Fibroblast of skin of abdomen (primary cell): Measurements from ENCODE around the gene ALCAM.

Experiments
- DNase-seq: peaks from one replicate; pipeline ENCODE4 v3.0.0-alpha.2; 2013

ALCAM gene

DNA sequence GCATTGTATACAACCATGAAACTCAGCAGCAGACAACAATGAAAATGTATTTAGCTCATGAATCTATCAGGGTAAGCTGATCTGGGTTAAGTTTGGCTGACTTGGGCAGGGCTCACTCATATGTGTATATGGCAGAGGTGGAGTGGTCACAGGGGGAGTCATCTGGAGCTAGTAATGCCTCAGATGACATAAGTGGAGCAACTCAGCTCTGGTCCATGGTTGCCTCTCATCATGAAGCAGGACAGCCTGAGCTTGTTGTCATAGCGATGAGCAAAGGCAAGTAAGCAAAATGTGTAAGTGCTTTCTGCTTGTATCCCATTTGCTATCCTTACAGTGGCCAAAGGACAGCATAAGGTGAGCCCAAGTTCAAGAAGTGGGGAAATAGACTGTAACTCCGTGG lies 64.5 kb downstream of the ALCAM start:
- DNase-seq, result no peak

DNA sequence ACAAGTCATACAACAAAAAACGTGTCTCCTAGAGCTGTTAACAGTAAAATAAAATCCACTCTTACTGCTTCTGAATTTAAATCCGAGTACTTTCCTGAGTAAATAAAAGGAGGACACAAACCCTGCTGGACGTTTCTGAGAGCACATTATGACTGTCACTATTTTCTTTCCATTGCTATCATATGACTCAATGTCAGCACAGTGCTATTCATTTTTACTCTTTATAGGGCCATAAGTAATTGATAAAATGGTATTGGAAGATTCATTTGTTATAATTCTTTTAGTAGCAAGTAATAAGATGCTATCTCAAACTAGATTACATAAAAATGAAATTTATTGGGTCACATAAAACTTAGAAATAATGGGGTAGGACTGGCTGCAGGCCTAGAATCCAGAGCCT lies 68.6 kb downstream of the ALCAM start:
- DNase-seq, result no peak

DNA sequence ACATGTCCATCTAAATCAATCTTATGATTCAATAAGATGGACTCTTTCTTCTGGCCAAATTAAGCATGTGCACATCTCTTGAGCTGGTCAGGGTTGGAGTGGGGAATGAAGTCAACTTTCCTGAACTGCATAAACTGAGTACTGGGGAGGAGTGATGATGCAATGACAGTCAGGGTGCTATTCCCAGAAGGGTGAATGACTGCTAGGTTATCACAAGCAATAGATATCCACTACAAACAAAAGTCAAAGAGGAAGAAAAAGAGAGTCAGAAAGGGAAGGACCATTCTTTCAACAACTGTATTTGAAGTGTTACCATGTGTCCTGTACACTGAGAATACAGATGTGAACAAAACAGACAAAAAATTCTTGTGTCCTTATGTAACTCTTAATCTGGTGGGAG lies 70.0 kb downstream of the ALCAM start:
- no peak for DNase-seq

DNA sequence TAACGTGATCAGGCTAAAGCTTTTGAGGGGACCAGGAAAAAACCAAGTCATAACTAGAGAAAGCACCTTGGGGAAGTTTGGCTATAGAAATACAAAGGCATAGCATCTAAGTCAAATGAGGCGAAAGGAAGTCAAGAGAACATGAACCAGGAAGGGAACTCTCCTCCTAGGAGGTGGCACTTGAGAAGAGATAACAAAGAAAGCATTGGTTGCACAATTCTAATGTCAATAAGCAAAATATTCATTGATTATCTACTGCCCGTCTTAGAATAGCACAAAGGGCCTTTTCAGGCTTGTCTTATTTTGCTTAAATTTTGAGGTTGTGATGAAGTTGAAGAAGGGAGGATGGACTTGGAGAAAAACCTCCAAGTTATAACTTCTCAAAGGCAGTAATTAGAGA lies 73.4 kb downstream of the ALCAM start:
- DNase-seq, result no peak

DNA sequence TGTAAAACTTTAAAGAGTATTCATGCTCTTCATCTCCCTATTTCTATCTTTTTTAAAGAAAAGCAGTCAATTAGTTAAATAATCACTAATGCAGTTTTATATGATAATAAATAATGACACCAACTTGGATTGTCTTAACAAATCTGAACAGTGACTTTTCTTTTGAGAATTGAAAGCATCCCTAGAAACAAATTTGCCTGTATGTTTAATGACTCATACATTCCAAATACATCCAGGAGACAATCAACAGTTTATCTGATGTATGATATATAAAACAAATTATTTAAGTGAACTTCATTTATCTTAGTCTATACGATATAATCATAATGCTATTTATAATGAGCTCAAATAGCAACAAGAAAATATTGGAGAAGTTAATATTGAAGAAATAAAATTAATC lies 78.0 kb downstream of the ALCAM start:
- peak; percentile 38 for DNase-seq

DNA sequence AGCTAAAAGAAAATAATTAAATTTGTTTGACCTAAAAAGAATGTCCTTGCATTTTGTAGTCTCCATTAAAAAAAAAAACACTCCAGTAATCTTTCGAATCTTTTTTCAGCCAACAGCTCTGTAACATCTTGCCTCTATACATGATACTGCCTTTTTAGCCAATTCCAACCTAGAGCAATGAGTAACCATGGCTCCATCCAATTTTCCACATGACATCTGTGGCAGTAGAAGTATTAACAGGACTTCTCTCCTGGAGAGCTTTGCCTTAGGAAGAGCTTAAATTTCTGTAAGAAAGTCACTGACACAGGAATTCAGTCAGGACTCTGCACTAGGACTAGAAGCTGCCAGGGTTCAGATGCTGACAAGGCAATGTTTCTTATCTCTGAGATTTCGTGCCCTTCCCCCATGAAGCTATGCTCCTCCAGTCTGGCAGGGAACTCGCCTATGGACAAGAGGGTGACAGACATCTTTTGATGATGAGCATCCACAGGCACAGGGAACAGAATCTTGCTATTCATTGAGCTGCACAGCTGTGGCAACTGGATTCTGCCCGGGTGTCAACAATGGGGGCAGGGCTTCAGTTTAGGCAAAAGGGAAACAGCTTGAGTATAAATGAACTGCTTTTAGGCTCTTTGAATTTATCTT lies 81.8 kb downstream of the ALCAM start:
- peak; percentile 17 for DNase-seq

DNA sequence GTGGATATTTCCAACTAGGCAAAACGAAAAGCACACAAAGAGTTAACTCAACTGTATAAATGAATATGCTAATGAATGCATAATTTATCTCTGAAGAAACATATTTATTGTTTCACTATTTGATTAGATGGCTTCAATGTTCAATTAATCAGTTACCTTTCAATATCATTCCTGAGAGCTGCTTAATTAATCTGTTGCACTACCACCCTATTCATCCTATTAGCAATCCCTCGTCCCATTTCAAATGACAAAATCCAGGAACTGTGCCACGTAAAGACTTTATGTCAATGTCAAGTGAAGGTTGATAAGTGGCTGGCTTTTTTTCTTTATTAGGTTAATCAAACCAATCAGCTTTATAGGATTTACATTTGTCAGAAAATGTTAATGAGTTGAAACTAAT lies 82.7 kb downstream of the ALCAM start:
- no peak for DNase-seq

DNA sequence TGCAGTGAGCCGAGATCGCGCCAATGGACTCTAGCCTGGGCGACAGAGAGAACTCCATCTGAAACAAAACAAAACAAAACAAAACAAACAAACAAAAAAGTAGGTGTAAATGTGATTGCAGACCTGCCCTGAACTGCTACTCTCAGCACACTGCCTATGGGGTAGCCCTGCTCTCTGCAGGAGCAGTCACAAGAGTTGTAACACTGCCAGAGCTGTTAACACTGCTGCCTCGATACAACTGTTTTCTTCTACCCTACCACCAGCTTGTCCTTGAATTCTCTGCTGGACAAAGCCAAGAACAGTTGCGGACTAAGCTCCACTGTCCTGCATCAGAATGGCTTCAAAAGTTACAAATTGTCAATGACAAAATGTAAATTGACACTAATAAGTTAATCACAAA lies 89.3 kb downstream of the ALCAM start:
- no peak for DNase-seq

DNA sequence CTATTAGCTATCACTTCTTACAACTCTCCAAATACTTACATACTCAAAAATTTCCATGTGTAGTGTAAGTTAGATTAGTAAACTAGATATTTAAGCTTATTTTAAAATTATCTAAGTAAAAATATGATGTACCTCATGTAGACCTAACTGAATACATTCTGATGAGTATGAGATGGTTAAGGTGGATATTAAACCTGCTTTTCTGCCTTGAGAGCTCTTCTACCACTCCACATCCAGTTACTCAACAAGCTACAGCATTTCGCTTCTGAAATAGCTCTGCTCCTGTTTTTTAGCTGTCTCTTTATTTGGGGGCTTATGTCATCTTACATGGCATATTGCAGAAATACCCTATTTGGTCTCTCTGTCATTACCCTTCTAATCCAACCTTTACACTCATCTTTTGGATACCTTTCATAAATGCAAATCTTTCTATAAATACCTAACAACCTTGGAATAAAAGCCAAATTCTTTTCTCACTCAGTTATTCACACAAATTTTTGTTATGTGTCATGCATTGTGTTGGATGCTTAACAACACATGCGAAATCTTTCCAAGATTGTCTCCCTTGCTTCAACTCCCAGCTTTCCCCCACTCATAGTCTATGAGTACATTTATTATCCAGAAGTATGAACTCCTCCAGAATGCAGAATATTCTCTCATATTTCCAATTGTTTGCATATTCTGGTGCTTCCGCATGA lies 92.0 kb downstream of the ALCAM start:
- peak; percentile 80 for DNase-seq

DNA sequence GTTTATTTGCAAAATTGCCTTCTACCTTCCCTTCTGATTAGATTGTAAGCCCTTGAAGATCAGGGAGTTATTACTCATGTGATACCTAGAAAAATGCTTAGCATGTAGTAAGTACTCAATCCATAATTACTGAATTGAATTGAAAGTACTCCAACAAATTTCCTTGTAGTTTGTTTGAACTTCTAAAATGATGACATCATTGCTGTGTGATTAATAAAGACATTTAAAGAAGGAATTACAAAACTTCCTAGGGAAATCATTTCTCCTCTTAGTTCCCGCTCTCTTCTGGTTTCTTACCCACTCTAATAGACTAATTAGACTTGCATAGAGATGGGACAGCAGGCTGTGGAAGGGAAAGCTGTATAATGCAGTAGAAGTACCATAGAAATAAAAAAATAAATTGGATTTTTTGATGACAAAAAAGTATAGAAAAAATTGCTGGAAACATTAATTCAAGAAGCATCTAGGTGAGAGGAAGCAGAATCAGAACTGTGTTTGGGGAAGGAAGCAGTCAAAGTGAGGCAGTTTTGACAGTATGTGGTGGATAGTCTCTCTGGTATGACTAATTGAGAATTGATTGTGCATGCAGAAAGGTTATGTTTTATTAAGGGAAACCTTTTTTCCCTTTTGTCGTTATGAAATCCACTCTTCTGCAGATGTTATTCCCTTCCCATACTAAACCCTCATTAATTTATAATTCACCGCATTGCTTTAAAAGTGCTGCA lies 93.0 kb downstream of the ALCAM start:
- DNase-seq, result peak; percentile 22

DNA sequence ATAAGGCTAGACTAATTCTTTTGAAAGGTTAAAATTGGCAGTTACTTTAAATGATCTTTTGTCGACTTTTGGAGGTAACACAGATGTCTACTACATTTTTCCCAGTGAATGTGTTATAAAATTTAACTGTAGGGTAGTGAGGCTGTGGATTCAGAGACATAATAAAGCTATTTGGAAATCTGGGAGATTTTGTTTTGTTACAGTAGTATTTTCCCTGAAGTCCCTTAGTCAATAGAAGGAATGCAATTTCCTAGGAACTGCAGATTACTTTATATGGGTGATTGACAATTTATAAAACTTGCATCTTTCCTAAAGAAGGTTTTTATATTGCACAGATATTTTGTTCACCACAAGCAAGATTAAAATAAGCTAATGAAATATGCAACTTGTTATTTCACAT lies 96.9 kb downstream of the ALCAM start:
- DNase-seq, result no peak

DNA sequence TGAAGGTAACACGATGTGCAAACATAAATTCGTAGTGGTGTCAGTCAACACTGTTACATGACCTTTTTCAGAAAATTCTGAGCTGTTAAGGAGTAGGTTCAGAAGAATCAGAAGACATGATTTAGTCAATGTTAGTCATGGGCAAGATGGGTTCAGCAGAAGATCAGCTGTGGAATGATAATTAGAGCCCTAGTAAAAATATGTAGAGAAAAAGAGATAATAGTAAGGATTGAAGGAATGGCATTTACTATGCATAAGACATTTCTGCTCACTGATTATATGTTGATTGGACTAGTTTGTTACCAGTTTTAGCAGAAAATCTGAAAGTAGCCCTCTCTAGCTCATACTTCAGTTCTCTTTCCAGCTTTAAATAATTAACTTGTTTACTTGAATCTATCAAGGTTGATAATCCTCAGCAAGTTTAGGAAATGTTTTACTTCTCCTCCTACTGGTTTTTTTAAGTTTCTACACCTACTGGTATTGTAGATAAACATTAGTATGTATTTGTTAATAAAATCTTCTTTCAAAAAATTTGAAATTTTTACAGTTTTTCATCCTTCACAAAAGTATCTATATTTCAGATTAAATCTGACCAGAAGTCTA lies 98.6 kb downstream of the ALCAM start:
- DNase-seq, result no peak

DNA sequence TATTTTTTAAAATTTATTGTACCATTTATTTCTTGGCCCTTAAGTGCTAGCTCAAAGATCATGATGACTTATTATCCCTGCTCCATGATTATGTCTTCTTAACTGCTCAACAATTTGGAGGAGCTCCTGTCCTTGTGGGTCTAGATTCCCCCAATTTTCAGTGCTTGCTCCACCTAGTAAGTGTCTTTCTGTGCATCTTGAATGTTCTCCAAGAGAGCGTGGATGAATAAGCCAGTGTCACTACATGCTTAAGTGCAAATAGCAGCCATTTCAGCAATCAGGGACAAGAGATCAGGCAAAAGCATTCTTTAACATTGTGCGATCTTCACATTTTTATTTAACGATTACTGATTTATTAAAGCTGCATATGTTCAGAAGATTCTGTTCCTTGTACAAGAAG lies 99.4 kb downstream of the ALCAM start:
- no peak for DNase-seq

DNA sequence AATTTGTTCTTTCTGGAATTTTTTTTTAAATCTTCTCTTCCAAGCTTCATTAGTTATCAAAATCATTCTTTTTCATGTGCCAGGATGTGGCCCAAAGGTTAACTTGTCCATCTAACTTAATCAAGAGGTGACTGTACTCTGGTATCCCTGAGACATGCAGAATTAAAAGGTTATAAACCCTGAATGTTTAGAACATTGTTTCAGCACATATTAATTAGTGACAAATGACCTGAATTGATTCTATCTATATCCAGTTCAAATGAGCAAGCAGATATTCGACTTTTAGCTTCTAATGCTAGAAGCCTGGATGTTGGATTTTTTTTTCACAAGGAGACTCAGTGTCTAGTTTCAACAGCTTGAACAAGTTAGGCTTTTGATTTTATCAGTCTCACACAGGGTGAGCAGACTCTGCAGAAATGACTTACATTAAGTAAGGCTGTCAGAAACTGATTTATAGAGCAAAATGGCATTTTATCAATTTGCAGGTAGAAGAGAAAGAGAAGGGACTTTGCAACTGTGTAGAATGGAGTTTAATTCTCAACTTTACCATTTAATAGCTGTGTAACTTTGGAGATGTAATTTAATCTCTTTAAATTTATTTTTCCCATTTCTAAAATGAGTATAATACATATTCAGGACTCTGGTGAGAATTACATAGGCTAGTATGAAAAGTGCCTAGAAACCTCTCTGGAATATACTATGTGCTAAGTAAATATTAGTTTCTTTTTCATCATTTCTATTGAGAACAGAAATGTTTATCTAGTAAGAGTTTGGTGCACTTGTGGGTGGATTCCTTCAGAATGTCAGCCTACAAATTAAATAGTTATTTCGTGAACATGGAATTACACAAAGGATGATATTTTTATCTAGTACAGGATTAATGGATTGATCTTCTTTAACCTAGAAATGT lies 100.0 kb downstream of the ALCAM start:
- DNase-seq, result peak; percentile 50

DNA sequence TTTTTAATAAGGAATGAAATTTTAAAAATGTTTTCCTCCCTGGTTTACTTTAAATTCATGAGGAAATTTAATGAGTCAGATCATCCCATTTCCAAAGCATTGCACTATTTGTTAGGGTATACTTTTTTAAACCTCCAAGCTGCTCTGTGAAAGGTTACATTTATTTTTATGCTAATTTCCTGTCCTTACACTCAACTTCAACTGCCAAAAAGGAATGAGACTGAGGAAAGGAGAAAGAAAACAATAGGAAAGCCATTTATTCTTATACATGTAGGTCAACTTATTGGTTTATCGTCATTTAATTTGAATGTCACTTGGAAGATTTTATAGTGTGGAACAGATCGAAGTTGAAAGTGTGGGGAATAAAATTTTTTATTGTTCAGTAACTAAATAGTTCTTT lies 104.1 kb downstream of the ALCAM start:
- DNase-seq, result no peak

DNA sequence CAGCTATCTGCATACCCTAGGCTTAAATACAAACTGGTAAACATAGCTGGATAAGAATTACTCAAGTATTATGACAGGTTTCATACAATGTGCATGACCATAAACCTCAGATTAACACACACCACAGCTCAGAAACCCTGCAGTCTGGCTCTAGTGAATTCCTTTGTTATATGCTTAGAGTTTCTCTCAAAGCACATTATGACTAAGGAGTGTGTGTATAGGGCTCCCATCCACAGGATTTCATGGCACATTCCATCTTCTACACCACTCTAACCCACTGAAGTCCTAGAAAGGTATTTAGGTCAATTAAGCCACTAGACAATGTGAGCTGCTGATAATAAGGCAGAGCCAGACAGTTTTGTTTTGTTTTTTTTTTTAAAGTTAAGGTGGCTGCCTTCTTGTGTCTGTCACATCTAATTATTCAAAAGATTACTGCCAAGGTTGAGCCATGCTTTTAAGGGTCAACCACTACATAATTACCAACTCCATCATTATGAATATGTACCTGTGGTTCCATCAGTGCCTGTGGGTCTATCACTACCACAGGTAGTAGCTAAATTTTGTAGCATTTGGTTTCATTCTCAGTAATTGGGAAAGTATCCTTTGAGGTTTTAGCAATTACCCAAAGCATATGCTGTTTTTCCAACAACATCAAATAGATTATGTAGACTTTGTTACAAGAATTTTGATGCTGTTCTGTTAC lies 107.0 kb downstream of the ALCAM start:
- DNase-seq, result peak; percentile 94

DNA sequence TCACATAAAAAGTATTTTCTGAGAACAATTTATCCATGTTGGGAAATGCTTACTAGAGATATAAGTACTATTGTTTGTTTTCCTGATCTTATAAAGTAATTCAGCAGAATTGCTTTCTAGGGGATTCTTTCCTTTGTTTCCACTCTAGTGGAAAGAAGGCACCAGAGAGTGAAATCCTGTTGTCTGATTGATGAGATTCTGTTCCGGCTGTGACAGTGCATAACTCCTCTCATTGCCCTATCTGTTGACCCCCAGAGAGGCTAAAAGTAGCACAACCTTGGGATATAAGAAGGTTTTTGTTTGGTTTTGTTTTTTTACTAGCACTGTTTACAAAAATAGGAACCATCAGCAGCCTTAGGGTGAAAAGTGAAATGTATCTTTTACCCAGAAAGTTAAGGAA lies 114.1 kb downstream of the ALCAM start:
- no peak for DNase-seq

DNA sequence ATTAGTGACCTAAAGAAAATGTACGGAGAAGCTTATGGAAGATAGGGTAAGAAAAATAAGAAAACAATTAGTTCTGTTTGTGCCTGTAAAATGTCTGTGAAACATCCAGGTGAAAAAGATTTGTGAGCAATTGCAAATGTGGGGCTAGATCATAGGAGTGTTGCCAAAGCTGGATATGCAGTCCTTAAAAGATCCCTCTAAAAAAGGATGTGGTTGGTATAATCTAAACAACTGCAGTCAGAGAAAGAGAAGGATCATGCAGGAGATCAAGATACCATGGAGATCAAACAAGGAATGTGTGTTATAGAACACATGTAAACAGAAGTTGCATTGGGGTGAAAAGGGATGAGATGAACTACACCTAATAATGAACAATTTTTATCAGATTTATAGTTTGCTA lies 116.8 kb downstream of the ALCAM start:
- no peak for DNase-seq

DNA sequence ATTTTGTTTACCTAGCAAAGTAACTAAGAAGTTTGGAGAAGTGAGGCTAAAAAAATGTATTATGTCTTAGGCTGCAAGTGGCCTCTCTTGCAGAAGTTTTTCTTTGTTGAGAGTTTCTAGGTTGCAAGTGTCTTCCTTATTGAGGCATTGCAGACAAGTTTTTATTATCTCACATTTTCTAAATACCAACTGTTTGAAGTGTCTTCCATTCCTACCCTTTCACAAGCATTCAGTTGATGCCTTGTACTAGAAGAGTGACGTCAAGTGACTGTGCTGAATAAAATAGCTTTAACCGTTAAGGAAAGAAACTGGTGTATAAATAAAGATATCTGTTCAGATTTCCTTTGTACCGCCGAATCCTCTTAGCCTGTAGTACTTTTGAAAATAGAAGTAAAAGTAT lies 123.3 kb downstream of the ALCAM start:
- DNase-seq, result no peak

DNA sequence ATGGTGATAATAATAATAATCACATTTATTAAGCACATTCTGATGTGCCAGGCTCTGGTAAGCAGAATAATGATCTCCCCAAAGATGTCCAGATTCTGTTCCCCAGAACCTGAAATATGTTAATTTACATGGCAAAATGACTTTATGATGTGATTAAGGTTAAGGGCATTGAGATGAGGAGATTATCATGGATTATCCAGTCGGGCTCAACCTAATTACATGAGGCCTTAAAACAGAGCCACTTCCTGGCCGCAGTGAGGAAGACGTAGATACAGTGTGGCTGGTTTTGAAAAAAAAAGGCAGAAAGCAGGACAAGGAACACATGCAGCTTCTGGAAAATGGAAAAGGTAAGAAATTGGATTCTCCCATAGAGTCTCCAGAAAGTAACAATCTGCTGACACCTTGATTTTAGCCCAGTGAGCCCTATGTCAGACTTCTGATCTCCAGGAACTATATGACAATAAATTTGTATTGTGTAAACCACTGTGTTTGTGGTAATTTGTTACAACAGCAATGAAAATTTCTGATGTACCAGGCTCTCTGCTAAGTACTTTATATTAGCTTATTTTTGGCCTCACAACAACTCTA lies 126.7 kb downstream of the ALCAM start:
- DNase-seq, result no peak

DNA sequence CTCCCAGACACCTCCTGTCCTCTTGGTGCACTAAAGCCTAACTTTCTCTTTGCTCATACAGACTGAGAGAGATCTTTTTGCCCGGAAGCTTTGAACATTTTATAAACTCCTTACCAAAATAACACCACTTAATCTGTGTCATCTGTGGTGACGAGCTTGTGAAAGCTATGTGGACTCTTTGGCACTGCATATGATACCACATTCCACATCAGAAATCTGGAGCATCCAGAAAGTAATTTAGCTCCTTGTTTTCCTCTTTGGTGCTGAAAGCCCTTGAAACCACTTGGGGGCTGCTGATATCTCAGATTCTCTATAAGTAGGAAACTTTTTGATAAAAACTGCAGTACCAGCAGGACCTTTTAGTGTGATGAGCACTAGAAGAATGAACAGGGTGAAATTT lies 128.3 kb downstream of the ALCAM start:
- DNase-seq, result peak; percentile 74
